AG04449 (cell line): ENCODE measurements around the gene ZFP92.

Source experiments
- CTCF ChIA-PET: fragments of 350-600 bp; formaldehyde crosslinking; extraction: SDS; loops from one replicate; lab custom pipeline; 2021; ENCODE audit warnings: antibody characterized with exemption; lab: Yijun Ruan, JAX
- POLR2A ChIA-PET: fragments of 400-600, 350-600 bp; formaldehyde crosslinking; extraction: SDS; loops from one replicate; lab custom pipeline; 2020; ENCODE audit warnings: antibody characterized with exemption, inconsistent platforms; lab: Yijun Ruan, JAX
- DNase-seq: peaks from one replicate; pipeline ENCODE4 v3.0.0-alpha.2; 2010; ENCODE audit warnings: low read depth, low spot score
- H3K4me3 ChIP-seq: 2 replicates; pipeline ENCODE4 v1.5.1; 2011; ENCODE audit warnings: low read depth, mild to moderate bottlenecking, control low read depth, low read length
- TF ChIP-seq, protein P1 (sequence below): IDR thresholded peaks from one replicate; pipeline ENCODE4 v1.5.1; 2011; ENCODE audit warnings: mild to moderate bottlenecking, moderate library complexity, low read length, control low read depth, inconsistent platforms; ENCODE audit not compliant: insufficient read depth; ENCODE audit errors: missing control alignments

Gene ZFP92

DNA sequence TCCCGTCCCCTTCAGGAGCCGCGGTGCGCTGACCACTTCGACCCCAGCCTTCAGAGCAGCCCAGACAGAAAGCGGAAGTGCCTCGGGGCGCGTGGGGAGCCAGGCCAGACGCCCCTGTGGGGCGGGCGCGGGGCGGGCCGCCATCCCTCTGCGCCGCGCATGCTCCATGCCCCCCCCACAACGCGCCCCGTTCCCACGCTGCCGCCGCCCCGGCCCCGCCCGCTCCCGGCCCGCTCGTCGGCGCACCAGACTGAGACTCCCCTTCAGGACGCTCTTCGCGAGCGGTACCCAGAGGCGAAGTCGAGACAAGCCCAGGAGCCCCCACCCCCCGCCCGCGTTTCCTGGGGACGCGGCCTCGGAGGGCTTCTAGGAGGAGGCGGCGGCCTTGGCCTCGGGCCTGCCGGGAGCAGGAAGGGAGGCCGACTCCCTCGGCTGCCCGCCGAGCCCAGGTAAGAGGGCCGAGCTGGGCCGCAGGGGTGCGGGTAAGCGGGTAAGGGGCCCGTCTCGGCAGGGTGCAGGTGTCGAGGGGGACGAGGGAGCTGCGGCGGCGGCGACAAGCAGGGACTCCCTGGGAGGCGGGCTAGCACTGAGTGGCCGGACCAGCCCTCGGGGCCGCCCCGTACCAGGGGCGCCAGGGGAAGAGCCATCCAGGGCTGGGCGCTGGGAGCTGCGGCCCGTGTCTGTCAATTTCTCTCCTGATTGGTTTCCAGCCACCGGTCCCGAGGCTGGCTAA is at the start of gene ZFP92:
ZFP92 (plus strand) TSS at position 218 of the 733 bp plus-strand sequence. CDS start 6,851 bp downstream, outside the sequence.
- peak within 1 kb of the TSS; percentile 40 for H3K4me3 ChIP-seq
- CTCF ChIA-PET, result no interaction called here
- POLR2A ChIA-PET, result no interaction called here
- TF ChIP-seq, protein P1, sequence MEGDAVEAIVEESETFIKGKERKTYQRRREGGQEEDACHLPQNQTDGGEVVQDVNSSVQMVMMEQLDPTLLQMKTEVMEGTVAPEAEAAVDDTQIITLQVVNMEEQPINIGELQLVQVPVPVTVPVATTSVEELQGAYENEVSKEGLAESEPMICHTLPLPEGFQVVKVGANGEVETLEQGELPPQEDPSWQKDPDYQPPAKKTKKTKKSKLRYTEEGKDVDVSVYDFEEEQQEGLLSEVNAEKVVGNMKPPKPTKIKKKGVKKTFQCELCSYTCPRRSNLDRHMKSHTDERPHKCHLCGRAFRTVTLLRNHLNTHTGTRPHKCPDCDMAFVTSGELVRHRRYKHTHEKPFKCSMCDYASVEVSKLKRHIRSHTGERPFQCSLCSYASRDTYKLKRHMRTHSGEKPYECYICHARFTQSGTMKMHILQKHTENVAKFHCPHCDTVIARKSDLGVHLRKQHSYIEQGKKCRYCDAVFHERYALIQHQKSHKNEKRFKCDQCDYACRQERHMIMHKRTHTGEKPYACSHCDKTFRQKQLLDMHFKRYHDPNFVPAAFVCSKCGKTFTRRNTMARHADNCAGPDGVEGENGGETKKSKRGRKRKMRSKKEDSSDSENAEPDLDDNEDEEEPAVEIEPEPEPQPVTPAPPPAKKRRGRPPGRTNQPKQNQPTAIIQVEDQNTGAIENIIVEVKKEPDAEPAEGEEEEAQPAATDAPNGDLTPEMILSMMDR, result no peak
- no peak for DNase-seq

DNA sequence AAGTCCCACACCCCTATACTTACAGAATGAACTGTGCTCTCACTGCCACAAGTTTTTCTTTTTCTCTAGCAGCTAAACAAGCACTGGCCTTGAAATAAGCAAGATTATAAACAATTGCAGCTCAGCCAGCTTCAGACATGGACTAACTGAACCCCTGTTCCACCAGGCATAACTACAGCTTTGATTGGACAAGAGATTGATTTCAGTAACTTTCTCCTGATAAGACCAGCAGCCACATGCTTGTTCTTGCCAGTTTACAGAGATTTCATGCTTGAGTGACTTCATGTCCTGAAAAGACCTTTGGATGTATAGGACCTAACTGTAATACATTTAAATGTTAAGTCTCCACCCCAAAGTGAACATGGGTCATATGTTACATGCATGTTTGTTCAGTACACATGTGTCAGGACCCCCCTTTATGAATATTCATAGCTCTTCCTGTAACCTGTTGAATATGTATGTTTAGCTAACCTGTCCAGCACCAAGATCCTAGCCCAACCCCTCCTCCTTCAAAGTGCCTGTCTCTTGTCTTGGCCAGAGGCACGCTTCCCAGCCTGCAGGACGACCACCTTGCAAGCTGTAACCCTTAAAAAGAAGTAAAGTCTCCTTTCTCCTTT is 49.4 kb upstream of the ZFP92 start:
- DNase-seq, result no peak
- ChIA-PET POLR2A (no interaction called here), CTCF (no interaction called here)
- no peak overlapping the region for H3K4me3 ChIP-seq
- TF ChIP-seq, protein P1, result no peak

DNA sequence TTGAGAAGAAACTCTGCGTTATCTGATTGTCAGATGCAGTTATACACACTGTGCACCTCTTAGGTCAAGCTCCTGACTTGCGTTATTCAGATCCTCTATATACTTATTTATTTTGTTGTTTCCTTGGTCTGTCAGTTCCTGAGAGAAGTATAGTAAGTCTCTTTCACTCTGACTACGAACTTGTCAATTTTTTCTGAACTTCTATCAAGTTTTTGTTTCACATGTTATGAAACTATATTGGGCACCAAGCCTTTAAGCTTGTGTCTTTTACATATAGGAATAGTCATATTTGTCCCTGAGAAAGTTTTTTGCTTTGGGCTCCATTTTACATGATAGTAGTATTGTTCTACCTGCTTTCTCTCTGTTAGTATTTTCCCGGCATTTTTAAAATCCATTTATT is 45.6 kb upstream of the ZFP92 start:
- ChIA-PET POLR2A (no interaction called here), CTCF (no interaction called here)
- TF ChIP-seq, protein P1, result no peak
- no peak for DNase-seq
- H3K4me3 ChIP-seq, result no peak overlapping the region

DNA sequence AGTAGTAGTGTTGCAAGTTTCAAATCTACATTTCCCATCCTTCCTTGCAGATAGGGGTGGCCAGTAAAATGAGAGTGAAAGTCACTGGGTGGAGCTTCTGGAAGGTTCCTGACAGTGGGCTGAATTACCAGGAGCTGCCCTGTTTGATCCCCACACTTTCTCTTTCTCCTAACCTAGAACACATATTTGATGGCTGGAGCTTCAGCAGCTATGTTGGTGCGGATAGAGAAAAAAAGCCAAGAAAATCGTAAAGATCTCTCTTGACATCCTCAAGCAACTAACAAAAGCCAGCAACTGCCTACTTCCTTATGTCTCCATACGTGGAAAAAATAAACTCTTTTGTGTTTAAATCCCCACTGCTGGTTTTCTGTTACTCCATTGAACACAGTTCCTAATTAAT is 45.2 kb upstream of the ZFP92 start:
- POLR2A ChIA-PET, result no interaction called here
- no peak for DNase-seq
- no peak overlapping the region for H3K4me3 ChIP-seq
- TF ChIP-seq, protein P1, result no peak
- CTCF ChIA-PET, result no interaction called here

GRCh38 chrX:153366878-153367538 is 44.3 kb upstream of the ZFP92 start:
- no peak overlapping the region for H3K4me3 ChIP-seq
- POLR2A ChIA-PET, result no interaction called here
- CTCF ChIA-PET, result no interaction called here
- TF ChIP-seq, protein P1, result no peak
- no peak for DNase-seq

GRCh38 chrX:153370293-153371055 is 40.8 kb upstream of the ZFP92 start:
- ChIA-PET CTCF (no interaction called here), POLR2A (no interaction called here)
- no peak overlapping the region for H3K4me3 ChIP-seq
- TF ChIP-seq, protein P1, result no peak
- DNase-seq, result no peak
